ENCODE measurements around the gene RADIL.

The RADIL gene

DNA sequence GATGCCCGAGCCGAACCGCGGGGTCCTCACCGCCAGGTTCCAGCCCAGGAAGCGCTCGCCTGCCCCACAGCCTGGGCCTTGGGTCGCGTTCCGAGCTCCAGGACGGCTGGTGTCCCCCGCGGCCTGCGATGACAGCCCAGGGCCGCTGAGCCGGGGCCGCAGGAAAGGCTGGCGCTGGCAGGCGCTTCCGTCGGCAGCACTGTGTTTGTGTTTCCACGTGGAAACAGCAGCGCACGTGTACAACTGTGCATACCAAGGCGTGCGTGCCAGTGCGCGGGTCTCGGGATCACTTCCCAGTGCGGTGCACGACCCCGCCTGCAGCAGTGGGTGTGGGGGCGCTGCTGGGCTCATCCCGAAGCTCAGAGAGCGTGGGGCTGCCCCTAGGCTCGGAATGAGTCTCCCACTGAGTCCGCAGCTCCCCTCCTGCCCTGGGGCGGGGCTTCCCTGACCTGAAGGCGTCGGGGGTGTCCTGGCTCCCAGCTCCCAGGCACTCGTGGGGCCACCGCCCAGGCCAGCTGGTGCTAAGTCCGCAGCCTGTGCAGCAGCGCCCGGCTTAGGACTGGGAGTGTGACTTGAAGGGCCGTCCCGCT is 90.9 kb downstream of the RADIL start:
- TF ChIP-seq GABPA (IDR thresholded peaks at IDR 0.05; ENCODE audit: low read depth) (no peak), SPI1 (IDR thresholded peaks at IDR 0.05; ENCODE audit: borderline replicate concordance, low read depth) (no peak), POLR2AphosphoS5 (IDR thresholded peaks at IDR 0.05; ENCODE audit: low read depth) (peak; percentile 18; the same call in 1 of the 2 replicates)
- TF ChIP-seq, protein P1, sequence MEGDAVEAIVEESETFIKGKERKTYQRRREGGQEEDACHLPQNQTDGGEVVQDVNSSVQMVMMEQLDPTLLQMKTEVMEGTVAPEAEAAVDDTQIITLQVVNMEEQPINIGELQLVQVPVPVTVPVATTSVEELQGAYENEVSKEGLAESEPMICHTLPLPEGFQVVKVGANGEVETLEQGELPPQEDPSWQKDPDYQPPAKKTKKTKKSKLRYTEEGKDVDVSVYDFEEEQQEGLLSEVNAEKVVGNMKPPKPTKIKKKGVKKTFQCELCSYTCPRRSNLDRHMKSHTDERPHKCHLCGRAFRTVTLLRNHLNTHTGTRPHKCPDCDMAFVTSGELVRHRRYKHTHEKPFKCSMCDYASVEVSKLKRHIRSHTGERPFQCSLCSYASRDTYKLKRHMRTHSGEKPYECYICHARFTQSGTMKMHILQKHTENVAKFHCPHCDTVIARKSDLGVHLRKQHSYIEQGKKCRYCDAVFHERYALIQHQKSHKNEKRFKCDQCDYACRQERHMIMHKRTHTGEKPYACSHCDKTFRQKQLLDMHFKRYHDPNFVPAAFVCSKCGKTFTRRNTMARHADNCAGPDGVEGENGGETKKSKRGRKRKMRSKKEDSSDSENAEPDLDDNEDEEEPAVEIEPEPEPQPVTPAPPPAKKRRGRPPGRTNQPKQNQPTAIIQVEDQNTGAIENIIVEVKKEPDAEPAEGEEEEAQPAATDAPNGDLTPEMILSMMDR (IDR thresholded peaks at IDR 0.05; ENCODE audit: insufficient read depth, low read length) = no peak
- TF ChIP-seq, protein P2, sequence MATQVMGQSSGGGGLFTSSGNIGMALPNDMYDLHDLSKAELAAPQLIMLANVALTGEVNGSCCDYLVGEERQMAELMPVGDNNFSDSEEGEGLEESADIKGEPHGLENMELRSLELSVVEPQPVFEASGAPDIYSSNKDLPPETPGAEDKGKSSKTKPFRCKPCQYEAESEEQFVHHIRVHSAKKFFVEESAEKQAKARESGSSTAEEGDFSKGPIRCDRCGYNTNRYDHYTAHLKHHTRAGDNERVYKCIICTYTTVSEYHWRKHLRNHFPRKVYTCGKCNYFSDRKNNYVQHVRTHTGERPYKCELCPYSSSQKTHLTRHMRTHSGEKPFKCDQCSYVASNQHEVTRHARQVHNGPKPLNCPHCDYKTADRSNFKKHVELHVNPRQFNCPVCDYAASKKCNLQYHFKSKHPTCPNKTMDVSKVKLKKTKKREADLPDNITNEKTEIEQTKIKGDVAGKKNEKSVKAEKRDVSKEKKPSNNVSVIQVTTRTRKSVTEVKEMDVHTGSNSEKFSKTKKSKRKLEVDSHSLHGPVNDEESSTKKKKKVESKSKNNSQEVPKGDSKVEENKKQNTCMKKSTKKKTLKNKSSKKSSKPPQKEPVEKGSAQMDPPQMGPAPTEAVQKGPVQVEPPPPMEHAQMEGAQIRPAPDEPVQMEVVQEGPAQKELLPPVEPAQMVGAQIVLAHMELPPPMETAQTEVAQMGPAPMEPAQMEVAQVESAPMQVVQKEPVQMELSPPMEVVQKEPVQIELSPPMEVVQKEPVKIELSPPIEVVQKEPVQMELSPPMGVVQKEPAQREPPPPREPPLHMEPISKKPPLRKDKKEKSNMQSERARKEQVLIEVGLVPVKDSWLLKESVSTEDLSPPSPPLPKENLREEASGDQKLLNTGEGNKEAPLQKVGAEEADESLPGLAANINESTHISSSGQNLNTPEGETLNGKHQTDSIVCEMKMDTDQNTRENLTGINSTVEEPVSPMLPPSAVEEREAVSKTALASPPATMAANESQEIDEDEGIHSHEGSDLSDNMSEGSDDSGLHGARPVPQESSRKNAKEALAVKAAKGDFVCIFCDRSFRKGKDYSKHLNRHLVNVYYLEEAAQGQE (IDR thresholded peaks at IDR 0.05; ENCODE audit: insufficient replicate concordance, low read depth) = no peak
- no peak overlapping the region for H3K27ac ChIP-seq (replicated peaks)
- DNase-seq (ENCODE audit: low read depth in 1 of 2, low spot score in 1 of 2) = no peak
- H3K27me3 ChIP-seq (ENCODE audit: insufficient read depth, poor library complexity, severe bottlenecking) = no peaks in the 10 kb centered on the region
- no peak overlapping the region for H3K4me3 ChIP-seq (replicated peaks; ENCODE audit: insufficient read depth, low read length)

DNA sequence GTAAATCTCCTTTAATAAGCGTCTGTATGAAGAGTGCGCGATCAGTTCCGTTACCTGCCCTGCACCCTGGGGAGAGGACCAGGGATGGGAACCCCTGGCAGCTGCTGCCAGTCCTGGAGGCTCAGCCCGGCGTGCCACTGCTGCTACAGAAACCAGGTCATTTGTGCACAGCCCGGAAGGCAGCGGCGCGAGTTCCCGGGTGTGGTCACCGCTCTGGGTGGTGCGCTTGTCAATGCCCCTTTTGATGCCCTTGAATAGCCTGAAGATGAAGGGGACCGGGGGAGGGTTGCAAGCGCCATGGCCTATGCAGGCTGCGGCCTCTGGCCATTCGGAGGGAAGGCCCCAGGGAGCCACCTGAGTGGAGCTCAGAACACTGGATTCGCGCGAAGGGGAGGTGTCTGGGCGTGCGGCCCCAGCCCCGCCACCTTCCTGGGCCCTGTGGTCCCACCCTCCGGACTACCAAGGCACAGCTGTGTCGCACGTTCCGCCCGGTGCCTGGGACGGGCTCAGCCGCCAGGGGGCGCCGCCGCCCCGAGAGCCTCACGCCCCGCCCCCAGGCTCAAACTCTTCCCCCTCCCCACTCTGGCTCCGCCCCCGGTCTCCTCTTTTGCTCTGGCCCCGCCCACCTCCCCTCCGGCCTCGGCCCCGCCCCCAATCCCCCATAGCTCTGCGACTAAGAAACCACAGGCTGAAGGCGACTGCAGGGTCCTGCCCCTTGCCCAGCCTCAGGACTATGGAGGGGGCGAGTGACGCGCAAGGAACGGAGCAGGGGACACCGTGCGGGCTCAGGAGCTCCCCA is 91.6 kb downstream of the RADIL start:
- DNase-seq (ENCODE audit: low read depth in 1 of 2, low spot score in 1 of 2) = peak in 1 of 2 experiments; percentile 37
- no peak overlapping the region for H3K4me3 ChIP-seq (replicated peaks; ENCODE audit: insufficient read depth, low read length)
- H3K27ac ChIP-seq (replicated peaks) = no peak overlapping the region
- TF ChIP-seq SPI1 (IDR thresholded peaks at IDR 0.05; ENCODE audit: borderline replicate concordance, low read depth) (no peak), GABPA (IDR thresholded peaks at IDR 0.05; ENCODE audit: low read depth) (no peak)
- TF ChIP-seq, protein P1 (IDR thresholded peaks at IDR 0.05; ENCODE audit: insufficient read depth, low read length) = peak; percentile 3
- TF ChIP-seq, protein P2 (IDR thresholded peaks at IDR 0.05; ENCODE audit: insufficient replicate concordance, low read depth) = no peak
- H3K27me3 ChIP-seq (ENCODE audit: insufficient read depth, poor library complexity, severe bottlenecking) = no peaks in the 10 kb centered on the region

DNA sequence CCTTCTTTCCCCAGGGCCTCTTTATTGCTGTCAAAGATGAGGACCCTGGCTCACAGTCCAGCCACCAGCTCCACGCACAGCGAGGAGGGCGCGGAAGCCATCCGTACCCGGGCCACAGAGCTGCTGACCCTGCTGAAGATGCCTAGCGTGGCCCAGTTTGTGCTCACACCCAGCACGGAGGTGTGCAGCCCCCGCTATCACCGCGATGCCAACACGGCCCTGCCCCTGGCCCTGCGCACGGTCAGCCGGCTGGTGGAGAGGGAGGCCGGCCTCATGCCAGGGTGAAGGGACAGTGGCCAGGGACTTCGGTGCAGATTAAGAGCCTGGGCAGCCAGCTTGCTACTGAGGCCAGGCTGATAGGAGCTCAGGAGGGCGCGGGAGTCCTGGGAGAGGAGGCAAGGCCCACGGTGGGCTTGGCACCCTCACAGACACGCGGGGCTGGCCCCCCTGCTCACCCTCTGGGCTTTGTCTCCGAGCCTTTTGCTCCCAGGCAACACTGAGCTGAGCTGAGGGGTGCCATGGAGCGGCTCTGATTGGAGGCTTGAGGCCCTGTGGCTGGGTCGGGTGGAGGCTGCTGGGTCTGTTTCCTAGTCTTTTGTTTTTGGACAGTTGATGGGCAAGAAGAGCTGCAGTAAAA is 92.3 kb downstream of the RADIL start:
- TF ChIP-seq GABPA (IDR thresholded peaks at IDR 0.05; ENCODE audit: low read depth) (no peak), SPI1 (IDR thresholded peaks at IDR 0.05; ENCODE audit: borderline replicate concordance, low read depth) (no peak)
- TF ChIP-seq, protein P2 (IDR thresholded peaks at IDR 0.05; ENCODE audit: insufficient replicate concordance, low read depth) = no peak

More for the DNA sequence above, 92.3 kb downstream of the RADIL start:
- Histone ChIP-seq H3K27ac (replicated peaks) (no peak overlapping the region), H3K4me3 (replicated peaks; ENCODE audit: insufficient read depth, low read length) (no peak overlapping the region), H3K27me3 (ENCODE audit: insufficient read depth, poor library complexity, severe bottlenecking) (no peaks in the 10 kb centered on the region)
- no peak for DNase-seq (ENCODE audit: low read depth in 1 of 2, low spot score in 1 of 2)
